Stimulated activated CD4-positive, alpha-beta T cell treated with anti-CD3 and anti-CD28 coated beads, Interleukin-2, amount 100 ng/mL, for 48 hours (primary cell): ENCODE data around the gene GPC1.
"Not testable (repeated sequence)": the region's sequence is repeated elsewhere in the genome, so short reads cannot be mapped to it uniquely, and the experiment has no call there.

Source experiments
- DNase-seq, 2 donors: peaks; one replicate each; pipeline ENCODE4 v3.0.0-alpha.2; 2020

The GPC1 gene

GRCh38 chr2:240435457-240435947 lies at the start of gene GPC1:
Gene GPC1, plus strand, starts transcription at chr2:240435663. Its CDS starts 256 bp downstream, at chr2:240435919.
- peak; percentile 27 to 39 for DNase-seq

GRCh38 chr2:240386326-240386725 lies 49.1 kb upstream of the GPC1 start:
- no peak for DNase-seq

GRCh38 chr2:240386743-240387142 lies 48.7 kb upstream of the GPC1 start:
- not testable (repeated sequence) for DNase-seq

- DNase-seq: no peak
Observed at GRCh38 chr2:240387325-240387668, 48.2 kb upstream of the GPC1 start.

- DNase-seq: no peak
Observed at GRCh38 chr2:240387669-240388358, 47.6 kb upstream of the GPC1 start.

GRCh38 chr2:240388471-240389301 lies 46.8 kb upstream of the GPC1 start:
- no peak for DNase-seq

- DNase-seq: no peak
Observed at GRCh38 chr2:240389302-240389805, 46.1 kb upstream of the GPC1 start.

- DNase-seq: no peak
Observed at GRCh38 chr2:240390091-240391073, 45.1 kb upstream of the GPC1 start.

- no peak for DNase-seq
Observed at GRCh38 chr2:240391111-240392051, 44.1 kb upstream of the GPC1 start.

- DNase-seq: no peak
Observed at GRCh38 chr2:240392084-240392947, 43.1 kb upstream of the GPC1 start.

- no peak for DNase-seq
Observed at GRCh38 chr2:240392948-240393830, 42.3 kb upstream of the GPC1 start.

- DNase-seq: no peak
Observed at GRCh38 chr2:240393831-240394410, 41.5 kb upstream of the GPC1 start.

- DNase-seq: no peak
Observed at GRCh38 chr2:240394549-240394948, 40.9 kb upstream of the GPC1 start.

GRCh38 chr2:240395448-240395847 lies 40.0 kb upstream of the GPC1 start:
- DNase-seq: no peak

GRCh38 chr2:240395896-240396622 lies 39.4 kb upstream of the GPC1 start:
- no peak for DNase-seq

GRCh38 chr2:240396623-240397541 lies 38.6 kb upstream of the GPC1 start:
- no peak for DNase-seq

- no peak for DNase-seq
Observed at GRCh38 chr2:240397542-240397916, 37.9 kb upstream of the GPC1 start.
